Stimulated activated CD8-positive, alpha-beta memory T cell treated with anti-CD3 and anti-CD28 coated beads, Interleukin-4, amount 100 ng/mL, for 1 hour (primary cell): Measurements from ENCODE around the gene ESRRB.

Experiments
- DNase-seq, 2 donors: peaks; one replicate each; pipeline ENCODE4 v3.0.0-alpha.2; 2020; ENCODE audit warnings: low read depth in 2 of 2, low spot score in 1 of 2

ESRRB gene

DNA sequence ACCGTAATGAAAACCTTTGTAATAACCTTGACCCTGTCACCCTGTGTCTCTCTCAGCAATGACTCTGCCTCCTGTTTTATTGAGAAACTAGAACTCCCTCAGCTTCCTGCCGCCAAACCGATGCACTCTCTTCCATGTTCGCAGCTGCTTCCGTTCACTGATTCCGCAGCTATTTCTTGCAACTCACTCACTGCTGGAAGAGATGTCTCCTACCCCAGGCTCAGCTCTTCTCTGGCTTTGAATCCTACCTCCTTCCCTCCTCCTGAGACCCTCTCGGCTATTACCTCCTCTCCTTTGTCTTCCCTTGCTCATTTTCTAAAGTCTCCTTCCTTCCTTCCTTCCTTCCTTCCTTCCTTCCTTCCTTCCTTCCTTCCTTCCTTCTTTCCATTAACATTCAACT is 71.0 kb downstream of the ESRRB start:
- DNase-seq: no peak

DNA sequence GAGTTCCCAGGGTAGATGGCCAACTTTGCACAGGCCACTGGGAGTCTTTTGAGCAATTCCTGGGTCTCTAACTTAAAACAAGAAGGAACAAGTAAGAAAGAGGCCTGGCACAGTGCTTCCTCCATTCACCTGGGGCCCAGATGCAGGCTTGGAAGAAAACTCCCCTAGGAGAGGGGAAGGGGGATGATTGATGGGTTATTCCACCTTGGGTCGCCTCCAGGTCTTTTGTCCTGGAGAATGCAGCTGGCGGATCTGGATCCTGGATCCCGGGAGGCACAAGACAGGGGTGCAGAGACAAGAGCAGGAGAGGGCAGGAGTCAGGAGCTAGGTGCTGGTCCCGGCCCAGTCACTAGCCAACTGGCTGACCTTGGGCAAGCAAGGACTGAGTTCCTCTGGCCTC is 74.5 kb downstream of the ESRRB start:
- DNase-seq: no peak

GRCh38 chr14:76456200-76456599 is 80.3 kb downstream of the ESRRB start:
- DNase-seq: no peak

DNA sequence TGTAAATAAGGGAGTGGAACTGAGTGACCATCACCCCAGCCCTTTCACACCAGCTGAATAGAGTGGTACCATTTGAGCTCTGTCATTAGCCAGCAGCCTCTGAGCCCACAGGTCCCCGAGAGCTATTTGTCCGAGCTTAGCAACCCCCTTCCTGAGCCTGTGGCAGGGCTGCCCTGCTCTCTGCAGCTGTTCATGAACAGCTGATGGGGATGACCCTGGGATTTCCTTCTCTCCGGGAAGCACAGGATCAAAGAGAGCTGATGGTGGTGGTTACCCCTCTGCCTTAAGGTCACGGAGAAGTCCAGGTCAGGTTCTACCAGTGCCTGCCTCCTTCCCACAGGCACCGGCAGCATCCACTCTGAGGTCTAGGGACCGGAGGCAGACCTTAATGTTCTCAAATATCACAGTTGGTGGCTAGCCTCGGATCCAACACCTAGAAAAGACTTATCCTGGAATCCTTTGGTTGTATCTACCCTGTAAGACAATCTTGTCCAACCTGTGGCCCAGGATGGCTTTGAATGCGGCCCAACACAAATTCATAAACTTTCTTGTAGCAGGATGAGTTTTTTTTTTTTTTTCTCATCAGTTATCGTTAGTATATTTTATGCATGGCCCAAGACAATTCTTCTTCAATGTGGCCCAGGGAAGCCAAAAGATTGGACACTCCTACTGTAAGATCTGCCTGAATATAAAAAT is 81.1 kb downstream of the ESRRB start:
- DNase-seq: no peak

DNA sequence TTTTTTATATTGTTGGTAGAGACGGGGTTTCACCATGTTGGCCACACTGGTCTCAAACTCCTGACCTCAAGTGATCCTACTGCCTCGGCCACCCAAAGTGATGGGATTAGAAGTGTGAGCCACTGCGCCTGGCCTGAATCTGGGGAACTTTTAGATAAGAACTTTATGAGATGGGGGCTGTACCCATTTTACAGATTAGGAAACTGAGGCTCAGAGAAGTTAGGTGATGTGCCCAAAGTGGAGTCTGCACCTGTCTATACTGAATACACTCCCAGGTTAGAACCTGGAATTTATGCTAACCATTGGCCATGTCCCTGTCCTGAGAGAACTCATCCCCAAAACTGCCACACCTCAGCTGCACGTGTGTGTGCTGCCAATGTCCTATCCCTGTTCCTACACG is 81.9 kb downstream of the ESRRB start:
- no peak for DNase-seq

- no peak for DNase-seq
Observed at GRCh38 chr14:76461886-76462285, 85.9 kb downstream of the ESRRB start.

DNA sequence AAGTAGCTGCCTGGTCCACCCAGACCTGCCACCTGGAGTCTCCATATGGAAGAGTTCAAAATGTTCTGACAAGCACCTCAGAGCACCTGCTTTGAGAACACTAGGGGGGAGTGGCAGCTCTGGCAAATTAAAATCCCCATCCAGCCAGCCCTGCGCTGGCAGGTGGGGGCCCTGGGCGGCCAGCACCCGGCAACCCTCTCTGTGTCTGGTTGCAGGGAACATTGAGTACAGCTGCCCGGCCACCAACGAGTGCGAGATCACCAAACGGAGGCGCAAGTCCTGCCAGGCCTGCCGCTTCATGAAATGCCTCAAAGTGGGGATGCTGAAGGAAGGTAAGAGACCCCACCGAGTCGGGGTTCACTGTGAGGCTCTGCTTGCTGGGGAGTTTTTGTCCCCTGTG is 86.4 kb downstream of the ESRRB start:
- no peak for DNase-seq

DNA sequence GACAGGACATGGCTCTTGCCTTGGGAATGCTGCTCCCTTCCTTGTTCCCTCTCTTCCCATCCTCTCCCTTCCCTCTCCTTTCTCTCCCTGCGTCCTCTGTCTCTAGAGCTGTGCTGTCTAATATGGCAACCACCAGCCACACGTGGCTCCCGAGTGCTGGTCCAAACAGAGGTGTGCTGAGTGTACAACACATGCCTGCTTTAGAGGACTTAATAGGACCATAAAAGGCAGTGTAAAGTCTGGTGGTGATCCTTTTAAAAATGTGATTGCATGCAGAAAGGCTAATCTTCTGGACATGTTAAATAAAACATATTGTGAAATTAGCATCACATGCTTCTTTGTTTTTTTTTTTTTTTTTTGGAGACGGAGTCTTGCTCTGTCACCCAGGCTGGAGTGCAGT is 87.2 kb downstream of the ESRRB start:
- DNase-seq: no peak

GRCh38 chr14:76464856-76465255 is 88.9 kb downstream of the ESRRB start:
- no peak for DNase-seq

GRCh38 chr14:76465664-76466063 is 89.7 kb downstream of the ESRRB start:
- no peak for DNase-seq

DNA sequence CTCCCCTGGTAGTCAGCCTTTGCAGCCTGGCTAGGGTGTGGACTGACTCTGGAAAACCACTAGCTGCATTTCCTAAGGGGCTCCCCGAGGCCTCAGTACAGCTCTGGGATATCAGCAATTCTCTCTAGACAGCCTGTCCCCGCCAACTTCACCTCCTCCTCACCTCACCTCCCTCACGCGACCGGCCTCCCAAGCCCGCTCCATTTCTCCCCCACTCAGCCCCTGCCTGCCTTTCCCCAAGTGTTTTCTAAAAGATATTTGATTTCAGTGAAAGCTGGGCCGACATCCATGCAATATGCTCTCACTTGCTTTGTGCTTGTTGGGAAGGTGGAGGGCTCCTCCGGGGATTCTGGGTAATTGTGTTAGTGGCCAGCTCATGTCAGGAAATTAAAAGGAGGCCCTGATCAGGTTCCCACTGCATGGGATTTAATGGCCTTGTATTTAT is 91.8 kb downstream of the ESRRB start:
- DNase-seq: no peak

DNA sequence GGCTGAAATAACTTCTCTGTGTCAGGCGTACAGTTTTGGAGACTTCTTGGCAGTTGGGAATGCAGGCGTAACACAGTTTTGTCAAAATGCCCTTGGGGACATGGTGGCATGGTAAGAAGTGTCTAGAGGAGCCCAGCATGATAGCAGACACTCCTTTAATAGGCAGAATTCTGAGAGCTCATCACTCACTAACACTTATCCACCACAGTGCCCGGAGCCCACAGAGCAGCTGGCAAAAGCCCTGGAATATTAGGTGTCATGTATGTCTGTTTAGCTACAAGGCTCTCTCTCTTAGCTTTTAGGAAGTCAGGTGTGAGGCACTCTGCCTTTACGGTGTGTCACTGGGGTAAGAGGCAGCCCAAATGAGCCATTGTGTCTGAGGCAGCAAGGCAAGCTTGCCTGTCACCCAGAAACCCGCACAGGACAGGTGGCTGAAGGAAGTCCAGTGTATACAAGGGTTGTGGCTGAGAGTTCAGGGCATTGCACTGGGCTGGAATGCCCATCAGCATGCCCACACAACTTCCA is 96.3 kb downstream of the ESRRB start:
- no peak for DNase-seq

DNA sequence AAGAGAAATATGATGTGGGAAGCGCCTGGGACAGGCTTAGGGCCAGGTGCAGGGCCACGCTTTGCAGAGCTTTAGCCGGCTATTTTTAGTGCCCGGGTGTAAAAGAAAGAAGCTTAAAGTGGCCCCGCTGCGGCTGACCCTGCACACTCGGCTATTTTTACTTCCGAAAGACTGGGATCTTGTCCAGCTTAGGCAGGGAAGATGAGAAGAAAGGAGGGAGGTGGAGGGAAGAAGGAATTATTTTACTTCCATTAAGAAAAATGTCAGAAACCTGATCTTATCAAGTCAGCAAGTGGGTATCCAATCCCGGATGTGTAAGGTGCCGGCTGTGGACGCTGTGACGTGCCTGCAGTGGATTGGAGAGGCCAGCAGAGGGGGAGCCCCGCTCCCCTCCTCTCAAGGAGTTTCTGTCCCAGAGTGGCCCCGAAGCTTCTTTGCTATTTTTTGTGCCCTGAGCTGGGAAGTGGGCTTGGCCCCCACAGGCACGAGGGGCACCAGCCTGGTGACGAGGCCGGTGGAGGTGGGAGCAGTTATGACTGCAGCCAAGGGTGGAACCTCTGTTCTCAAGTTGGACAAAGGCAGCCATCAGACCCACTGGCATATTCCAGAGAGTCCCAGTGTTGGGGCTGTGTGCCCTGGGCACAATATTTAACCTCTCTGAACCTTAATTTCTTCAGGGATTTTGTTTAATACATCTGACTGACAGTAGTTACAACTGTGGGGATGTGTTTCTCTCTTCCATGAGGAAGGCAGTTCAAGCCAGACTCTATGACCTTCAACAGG is 97.7 kb downstream of the ESRRB start:
- DNase-seq: no peak

DNA sequence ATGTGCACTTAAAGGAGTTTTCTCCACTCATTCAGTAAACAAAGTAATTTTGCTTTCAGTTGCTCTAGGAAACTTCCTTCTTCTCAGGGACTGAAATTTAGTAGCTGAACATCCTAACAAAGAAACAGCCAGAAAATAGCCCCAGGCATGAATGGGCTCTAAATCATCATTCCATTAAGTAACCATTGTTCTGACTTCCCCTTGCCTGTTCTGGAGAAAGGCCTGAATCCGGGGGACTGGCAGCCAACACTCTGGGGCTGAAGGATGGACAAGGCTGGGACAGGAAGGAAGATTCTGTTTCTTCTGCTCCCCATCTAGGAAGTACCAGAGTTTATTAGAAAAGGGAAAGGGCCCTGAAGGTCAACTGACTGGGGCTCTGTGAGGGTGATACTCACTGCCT is 104.5 kb downstream of the ESRRB start:
- no peak for DNase-seq

DNA sequence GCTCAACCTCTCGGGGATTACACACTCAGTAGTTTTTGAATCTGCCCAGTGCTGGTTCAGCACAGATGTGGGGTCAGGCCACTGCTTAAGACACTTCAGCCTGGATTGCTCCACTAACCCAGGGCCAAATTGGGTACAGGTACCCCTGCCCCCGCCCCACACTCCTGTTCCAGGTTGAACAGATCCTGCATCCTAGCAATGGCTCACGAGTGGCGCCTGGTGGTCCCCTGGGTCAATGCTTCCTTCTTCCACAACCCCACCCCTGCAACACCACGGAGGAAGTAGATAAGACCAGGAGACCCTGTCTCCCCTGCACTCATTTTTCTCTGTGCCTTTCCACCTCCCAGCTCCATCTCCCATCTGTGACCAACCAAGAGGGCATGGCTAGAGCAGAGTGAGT is 108.4 kb downstream of the ESRRB start:
- no peak for DNase-seq

GRCh38 chr14:76486251-76486743 is 110.4 kb downstream of the ESRRB start:
- DNase-seq: no peak

DNA sequence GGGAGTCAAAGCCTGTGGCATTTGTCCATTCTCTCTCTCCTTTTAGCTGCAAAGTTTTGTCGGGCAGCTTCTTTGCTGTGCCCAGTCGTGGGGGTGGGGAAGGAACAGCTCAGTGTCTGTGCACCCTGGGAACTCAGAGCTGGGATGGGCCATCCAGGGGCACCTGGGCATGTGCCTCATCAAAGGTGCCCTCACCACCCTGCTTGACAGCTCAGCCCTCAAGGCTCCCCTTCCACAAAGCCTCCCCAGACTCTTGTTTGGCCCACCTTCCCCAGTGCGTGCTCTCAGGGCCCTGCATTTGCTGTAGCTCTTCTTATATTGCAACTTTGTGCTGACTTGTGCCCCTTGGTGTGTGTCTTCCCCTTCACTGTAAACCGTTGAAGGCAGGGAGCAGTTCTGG is 112.6 kb downstream of the ESRRB start:
- no peak for DNase-seq

- DNase-seq: no peak
Observed at GRCh38 chr14:76489667-76490066, 113.7 kb downstream of the ESRRB start.

GRCh38 chr14:76490111-76490510 is 114.2 kb downstream of the ESRRB start:
- no peak for DNase-seq

- no peak for DNase-seq
Observed at GRCh38 chr14:76490735-76491134, 114.8 kb downstream of the ESRRB start.

DNA sequence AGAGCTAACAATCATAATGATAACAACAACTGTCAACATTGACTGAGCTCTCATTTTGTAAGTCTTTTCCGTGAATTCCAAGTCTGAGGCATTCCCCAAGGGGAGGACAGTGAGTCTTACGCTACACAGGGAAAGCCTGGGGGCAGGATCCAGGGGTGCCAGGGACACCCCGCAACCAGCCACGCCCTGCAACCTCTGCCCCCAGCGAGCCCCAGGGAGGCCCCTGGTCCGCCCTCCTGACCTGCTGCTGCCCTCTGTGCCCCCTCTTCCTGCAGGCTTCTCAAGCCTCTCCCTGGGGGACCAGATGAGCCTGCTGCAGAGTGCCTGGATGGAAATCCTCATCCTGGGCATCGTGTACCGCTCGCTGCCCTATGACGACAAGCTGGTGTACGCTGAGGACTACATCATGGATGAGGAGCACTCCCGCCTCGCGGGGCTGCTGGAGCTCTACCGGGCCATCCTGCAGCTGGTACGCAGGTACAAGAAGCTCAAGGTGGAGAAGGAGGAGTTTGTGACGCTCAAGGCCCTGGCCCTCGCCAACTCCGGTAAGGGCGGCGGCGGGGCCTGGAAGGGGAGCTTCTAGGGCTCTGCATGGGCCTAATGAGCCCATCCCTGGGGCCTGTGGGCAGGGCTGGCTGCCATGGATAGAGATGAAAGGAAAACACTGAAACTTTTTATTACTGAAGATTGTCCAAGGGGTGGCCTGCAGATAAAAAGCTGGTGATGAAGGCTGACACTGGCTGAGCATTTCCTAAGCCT is 115.4 kb downstream of the ESRRB start:
- no peak for DNase-seq

GRCh38 chr14:76495983-76496382 is 120.0 kb downstream of the ESRRB start:
- DNase-seq: no peak
